ENCODE results near the gene CFHR4.
"Not testable (repeated sequence)": the region's sequence is repeated elsewhere in the genome, so short reads cannot be mapped to it uniquely, and the experiment has no call there.

The CFHR4 gene

DNA sequence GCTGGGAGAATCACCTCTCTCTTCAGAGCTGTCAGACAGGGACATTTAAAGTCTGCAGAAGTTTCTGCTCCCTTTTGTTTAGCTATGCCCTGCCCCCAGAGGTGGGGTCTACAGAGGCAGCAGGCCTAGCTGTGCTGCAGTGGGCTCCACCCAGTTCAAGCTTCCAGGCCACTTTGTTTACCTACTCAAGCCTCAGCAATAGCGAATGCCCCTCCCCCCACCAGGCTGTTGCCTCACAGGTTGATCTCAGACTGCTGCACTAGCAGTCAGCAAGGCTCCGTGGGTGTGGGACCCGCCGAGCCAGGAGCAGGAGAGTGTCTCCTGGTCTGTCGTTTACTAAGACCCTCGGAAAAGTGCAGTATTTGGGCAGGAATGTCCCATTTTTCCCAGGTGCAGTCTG lies 53.6 kb downstream of the CFHR4 start:
- DNase-seq (ENCODE audit: low spot score): not testable (repeated sequence)

DNA sequence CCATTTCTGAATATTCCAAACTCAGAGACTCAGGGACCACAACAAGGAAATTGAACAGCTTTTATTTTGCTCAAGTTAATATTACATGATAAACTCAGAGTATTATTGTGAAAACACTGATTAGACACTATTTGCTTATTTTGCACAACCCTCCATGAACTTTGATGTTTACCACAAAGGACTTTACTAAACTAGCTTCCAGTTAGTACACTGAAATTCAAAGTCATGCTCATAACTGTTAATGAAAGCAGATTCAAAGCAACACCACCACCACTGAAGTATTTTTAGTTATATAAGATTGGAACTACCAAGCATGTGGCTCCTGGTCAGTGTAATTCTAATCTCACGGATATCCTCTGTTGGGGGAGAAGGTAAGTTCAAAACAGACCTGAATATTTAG lies 55.7 kb downstream of the CFHR4 start, which contains the start of gene CFHR2:
CFHR2 (plus strand) TSS at position 171 of the 400 bp plus-strand sequence; CDS start at position 314, 143 bp downstream.
- not testable (repeated sequence) for DNase-seq (ENCODE audit: low spot score)

DNA sequence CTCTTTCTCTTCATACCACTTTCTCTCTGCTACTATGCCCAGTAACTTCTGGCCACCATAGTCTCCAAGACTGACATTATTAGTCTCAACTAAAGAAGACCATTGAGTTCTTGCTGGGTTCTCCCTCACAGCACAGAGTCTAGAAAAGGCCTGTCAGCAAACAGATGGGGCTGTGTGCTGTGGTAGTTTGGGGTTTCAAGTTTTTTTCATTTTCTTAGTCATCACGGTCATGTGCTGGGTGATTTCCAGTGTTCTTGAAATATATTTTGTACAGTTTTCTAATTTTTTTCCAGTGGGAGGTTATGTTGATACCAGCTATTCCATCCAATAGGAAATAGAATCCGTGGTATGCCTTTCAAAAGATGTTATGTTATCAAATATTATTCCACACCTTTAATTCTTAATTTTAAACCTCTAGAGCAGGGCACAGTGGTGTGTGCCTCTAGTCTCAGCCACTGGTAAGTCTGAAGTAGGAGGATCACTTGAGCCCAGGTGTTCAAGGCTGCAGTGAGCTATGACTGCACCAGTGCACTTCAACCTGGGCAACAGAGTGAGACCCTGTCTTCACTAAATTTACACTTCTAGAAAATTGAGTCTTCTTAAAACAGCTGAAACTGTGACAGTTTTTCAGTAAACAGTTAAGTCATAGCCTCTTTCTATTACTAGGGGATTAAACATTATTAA lies 64.0 kb downstream of the CFHR4 start:
- no peak for DNase-seq (ENCODE audit: low spot score)

DNA sequence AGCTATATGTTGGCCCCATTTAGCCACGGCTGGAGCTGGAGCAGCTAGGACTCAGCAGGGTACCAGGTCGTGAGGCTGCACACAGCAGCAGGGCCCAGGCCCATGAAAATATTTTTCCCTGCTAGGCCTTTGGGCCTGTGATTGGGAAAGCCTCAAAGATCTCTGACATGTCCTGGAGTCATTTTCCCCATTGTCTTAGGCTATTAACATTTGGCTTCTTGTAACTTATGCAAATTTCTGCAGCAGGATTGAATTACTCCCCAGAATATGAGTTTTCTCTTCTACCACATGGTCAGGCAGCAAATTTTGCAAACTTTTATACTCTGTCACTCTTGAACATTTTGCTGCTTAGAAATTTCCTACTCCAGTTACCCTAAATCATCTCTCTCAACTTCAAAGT lies 66.9 kb downstream of the CFHR4 start:
- no peak for DNase-seq (ENCODE audit: low spot score)

DNA sequence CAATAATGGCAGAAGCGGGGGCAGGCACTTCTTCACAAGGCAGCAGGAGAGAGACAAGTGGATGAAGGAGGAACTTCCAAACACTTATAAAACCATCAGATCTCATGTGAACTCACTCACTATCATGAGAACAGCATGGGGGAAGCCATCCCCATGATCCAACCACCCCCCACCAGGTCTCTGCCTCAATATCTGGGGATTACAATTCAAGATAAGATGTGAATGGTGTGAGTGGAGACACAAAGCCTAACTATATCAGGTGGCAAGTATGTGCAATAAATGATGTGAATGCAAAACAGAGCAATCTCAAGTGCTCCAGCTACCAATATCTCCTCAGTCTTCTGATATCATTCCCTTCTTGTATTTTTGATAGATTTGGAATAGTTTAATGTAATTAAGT lies 68.1 kb downstream of the CFHR4 start:
- no peak for DNase-seq (ENCODE audit: low spot score)

DNA sequence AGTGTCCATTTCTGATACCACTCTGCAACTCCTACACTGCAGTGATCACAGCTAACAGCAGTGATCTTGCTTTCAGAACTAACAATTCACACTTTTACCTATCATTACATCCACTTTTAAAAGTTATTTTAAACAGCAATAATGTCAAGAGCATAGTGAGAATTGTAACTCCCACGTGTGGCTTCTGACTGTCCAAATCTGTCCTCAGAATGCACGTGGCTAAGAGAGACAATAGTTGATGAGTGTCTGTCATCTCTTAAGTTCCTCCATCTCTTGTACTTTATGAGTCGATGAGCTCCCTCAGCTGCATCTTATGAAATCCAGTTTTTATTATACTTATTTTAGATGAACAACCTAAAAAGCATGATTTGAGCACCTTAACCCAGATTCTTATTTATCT lies 73.0 kb downstream of the CFHR4 start:
- DNase-seq (ENCODE audit: low spot score): no peak
